DMS 273 (cell line): ENCODE results near the gene CCNL2.
A peak's percentile ranks its signal among the peaks of the same experiment; 100 is the strongest.
"Not testable (repeated sequence)": the region's sequence is repeated elsewhere in the genome, so short reads cannot be mapped to it uniquely, and the experiment has no call there.

Experiments used
- DNase-seq: peaks from one replicate; lab custom pipeline; 2025; ENCODE audit not compliant: unreplicated experiment; lab: John Stamatoyannopoulos, UW

The CCNL2 gene

GRCh38 chr1:1399187-1399871 is at the start of gene CCNL2:
Gene CCNL2 (minus strand): TSS chr1:1399335. CDS start chr1:1399306, 29 bp downstream.
- DNase-seq, result peak; percentile 99

- not testable (repeated sequence) for DNase-seq
These were observed 47.5 kb upstream of the CCNL2 start for GRCh38 chr1:1446631-1447030.

- DNase-seq, result no peak
These were observed 43.1 kb upstream of the CCNL2 start for GRCh38 chr1:1442069-1442770.

- peak; percentile 85 for DNase-seq
These were observed 42.1 kb upstream of the CCNL2 start for GRCh38 chr1:1441002-1441888.

GRCh38 chr1:1440262-1441001 is 41.3 kb upstream of the CCNL2 start:
- peak; percentile 77 for DNase-seq

- no peak for DNase-seq
These were observed 40.6 kb upstream of the CCNL2 start for GRCh38 chr1:1439546-1440261.

GRCh38 chr1:1438531-1439381 is 39.6 kb upstream of the CCNL2 start:
- DNase-seq, result no peak

- DNase-seq, result no peak
These were observed 38.8 kb upstream of the CCNL2 start for GRCh38 chr1:1437904-1438376.

GRCh38 chr1:1437033-1437903 is 38.1 kb upstream of the CCNL2 start:
- no peak for DNase-seq

GRCh38 chr1:1436630-1437032 is 37.5 kb upstream of the CCNL2 start:
- no peak for DNase-seq

- DNase-seq, result no peak
These were observed 36.9 kb upstream of the CCNL2 start for GRCh38 chr1:1435911-1436629.

- DNase-seq, result peak; percentile 91
These were observed 36.2 kb upstream of the CCNL2 start, which contains the start of gene VWA1 for GRCh38 chr1:1435106-1435903. Gene VWA1 (plus strand): TSS chr1:1435690. CDS start chr1:1435749, 59 bp downstream.

GRCh38 chr1:1434824-1435105 is 35.6 kb upstream of the CCNL2 start:
- DNase-seq, result peak; percentile 73

GRCh38 chr1:1434131-1434823 is 35.1 kb upstream of the CCNL2 start:
- DNase-seq, result peak; percentile 88

GRCh38 chr1:1433804-1434130 is 34.6 kb upstream of the CCNL2 start:
- peak; percentile 88 for DNase-seq
